Smooth muscle cell (in vitro differentiated cells): Measurements from ENCODE around the gene NPFFR1. TPM values are rescaled to one million over a fixed set of nuclear protein-coding genes. Genes with fewer than 3 reads are reported as not detected.

Experiments used
- DNase-seq: peaks from one replicate; lab custom pipeline; 2025; ENCODE audit not compliant: unreplicated experiment; lab: John Stamatoyannopoulos, UW
- H2AFZ ChIP-seq: fragments of 200-600 bp; sonication (generic); 2 replicates; pipeline ENCODE4 v1.6.0; 2016; ENCODE audit warnings: antibody characterized with exemption, low read depth, mild to moderate bottlenecking
- H3F3A ChIP-seq: fragments of 200-600 bp; sonication (generic); 2 replicates; pipeline ENCODE4 v1.6.0; 2017; ENCODE audit warnings: antibody characterized with exemption, low read depth
- H3K27ac ChIP-seq: fragments of 200-600 bp; sonication (generic); 2 replicates; pipeline ENCODE4 v1.5.1; 2016; ENCODE audit warnings: low read depth, mild to moderate bottlenecking
- H3K27me3 ChIP-seq: fragments of 200-600 bp; sonication (generic); 2 replicates; pipeline ENCODE4 v1.6.1; 2016; ENCODE audit warnings: low read depth, mild to moderate bottlenecking
- H3K36me3 ChIP-seq: fragments of 200-600 bp; sonication (generic); 2 replicates; pipeline ENCODE4 v1.5.1; 2016; ENCODE audit warnings: low read depth
- H3K4me1 ChIP-seq: fragments of 200-600 bp; sonication (generic); 2 replicates; pipeline ENCODE4 v1.5.1; 2016; ENCODE audit warnings: low read depth
- H3K4me2 ChIP-seq: fragments of 200-600 bp; sonication (generic); 2 replicates; pipeline ENCODE4 v1.6.0; 2016; ENCODE audit warnings: mild to moderate bottlenecking
- H3K4me3 ChIP-seq: fragments of 200-600 bp; sonication (generic); 2 replicates; pipeline ENCODE4 v1.5.1; 2016; ENCODE audit warnings: mild to moderate bottlenecking
- H3K79me2 ChIP-seq: fragments of 200-600 bp; sonication (generic); 2 replicates; pipeline ENCODE4 v1.6.0; 2016; ENCODE audit warnings: low read depth, mild to moderate bottlenecking
- H3K9ac ChIP-seq: fragments of 200-600 bp; sonication (generic); 2 replicates; pipeline ENCODE4 v1.6.0; 2016; ENCODE audit warnings: low read depth
- H3K9me3 ChIP-seq: fragments of 200-600 bp; sonication (generic); replicated peaks from 2 replicates; pipeline ENCODE4 v1.5.1; 2016; ENCODE audit warnings: low read depth
- H4K20me1 ChIP-seq: fragments of 200-600 bp; sonication (generic); 2 replicates; pipeline ENCODE4 v1.6.0; 2016; ENCODE audit warnings: low read depth
- CTCF ChIP-seq: fragments of 200-600 bp; sonication (generic); IDR thresholded peaks from 2 replicates; pipeline ENCODE4 v1.5.1; 2017; ENCODE audit warnings: borderline replicate concordance, mild to moderate bottlenecking, antibody characterized with exemption; ENCODE audit not compliant: insufficient read depth, poor library complexity, severe bottlenecking
- WGBS: methylation state at CpG from one replicate; pipeline ENCODE4 v1.1.7; 2016; ENCODE audit warnings: low lambda C conversion rate; 5-methylcytosine and 5-hydroxymethylcytosine counted together
- polyA plus RNA-seq: library from polyadenylated mRNA; unstranded; fragments of >200 nt; fragmentation: Nextera tagmentation; extraction: Ambion mirVana; gene quantifications from 2 replicates; pipeline ENCODE4 v1.2.1, GENCODE V29; 2016
- total RNA-seq: library from RNA; depleted of rRNA; stranded (reverse); fragments of >200 nt; gene quantifications from 2 replicates; pipeline ENCODE4 v1.2.3, GENCODE V29; 2014

Gene NPFFR1
- total and polyA plus RNA-seq, 2 experiments from 2014 or later = under 0.01 TPM; not detected in 1

- H3K79me2 ChIP-seq = peaks cover 12% of the 10 kb centered on the region
- H3K4me2 ChIP-seq = no peak overlapping the region
- peaks cover 45% of the 10 kb centered on the region for H4K20me1 ChIP-seq
- no peaks in the 10 kb centered on the region for H3K9me3 ChIP-seq
- DNase-seq = no peak
- peaks cover 8% of the 10 kb centered on the region for H3K36me3 ChIP-seq
- H3K27ac ChIP-seq = no peak overlapping the region
- H2AFZ ChIP-seq = no peak overlapping the region
- H3K27me3 ChIP-seq = no peaks in the 10 kb centered on the region
- 90% methylated on average over 1 of the region's 1 CpG for WGBS
- no peak overlapping the region for H3K9ac ChIP-seq
- H3F3A ChIP-seq = peaks cover 4% of the 10 kb centered on the region
- no peaks in the 10 kb centered on the region for H3K4me1 ChIP-seq
- no peak overlapping the region for H3K4me3 ChIP-seq
- TF ChIP-seq CTCF = no peak
Observed at GRCh38 chr10:70221030-70221429, 62.8 kb downstream of the NPFFR1 start.

GRCh38 chr10:70212879-70213278, 70.9 kb downstream of the NPFFR1 start:
- 100% methylated on average over 1 of the region's 1 CpG for WGBS
- no peak overlapping the region for H3K9ac ChIP-seq
- no peaks in the 10 kb centered on the region for H3F3A ChIP-seq
- H2AFZ ChIP-seq = no peak overlapping the region
- no peak for DNase-seq
- no peak overlapping the region for H3K4me2 ChIP-seq
- H4K20me1 ChIP-seq = no peaks in the 10 kb centered on the region
- H3K36me3 ChIP-seq = peaks cover 28% of the 10 kb centered on the region
- H3K79me2 ChIP-seq = no peaks in the 10 kb centered on the region
- no peak overlapping the region for H3K4me3 ChIP-seq
- no peak for TF ChIP-seq CTCF
- no peak overlapping the region for H3K27ac ChIP-seq
- H3K4me1 ChIP-seq = no peaks in the 10 kb centered on the region
- no peaks in the 10 kb centered on the region for H3K27me3 ChIP-seq
- H3K9me3 ChIP-seq = no peaks in the 10 kb centered on the region

- H4K20me1 ChIP-seq = no peaks in the 10 kb centered on the region
- H3K27me3 ChIP-seq = no peaks in the 10 kb centered on the region
- H3F3A ChIP-seq = no peaks in the 10 kb centered on the region
- H3K9ac ChIP-seq = no peak overlapping the region
- no peak overlapping the region for H2AFZ ChIP-seq
- H3K27ac ChIP-seq = no peak overlapping the region
- DNase-seq = no peak
- no peaks in the 10 kb centered on the region for H3K9me3 ChIP-seq
- H3K4me1 ChIP-seq = no peaks in the 10 kb centered on the region
- TF ChIP-seq CTCF = no peak
- H3K36me3 ChIP-seq = peaks cover 22% of the 10 kb centered on the region
- H3K79me2 ChIP-seq = no peaks in the 10 kb centered on the region
- H3K4me2 ChIP-seq = no peak overlapping the region
- H3K4me3 ChIP-seq = no peak overlapping the region
Observed at GRCh38 chr10:70212277-70212676, 71.5 kb downstream of the NPFFR1 start.

- 80% methylated on average over 4 of the region's 5 CpGs for WGBS
- Histone ChIP-seq H3K9me3 (no peaks in the 10 kb centered on the region), H3K79me2 (no peaks in the 10 kb centered on the region), H3K27ac (no peak overlapping the region), H3K4me3 (no peak overlapping the region), H2AFZ (no peak overlapping the region), H3K9ac (no peak overlapping the region), H3K4me2 (no peak overlapping the region), H3K4me1 (no peaks in the 10 kb centered on the region), H4K20me1 (no peaks in the 10 kb centered on the region), H3F3A (no peaks in the 10 kb centered on the region), H3K27me3 (no peaks in the 10 kb centered on the region), H3K36me3 (peaks cover 15% of the 10 kb centered on the region)
- DNase-seq = no peak
- TF ChIP-seq CTCF = no peak
Observed at GRCh38 chr10:70206762-70207161, 77.0 kb downstream of the NPFFR1 start.
